ENCODE measurements around the gene CORO2A. TPM values are rescaled to one million over a fixed set of nuclear protein-coding genes. Genes with fewer than 3 reads are reported as not detected.

The CORO2A gene
- total and polyA plus RNA-seq, 2 of the 8 experiments (the other 6 are each of a cell fraction or from before 2014, with no cell fraction given): 13.7 to 27.9 TPM

GRCh38 chr9:98215271-98215670 lies 22.8 kb upstream of the CORO2A start:
- Histone ChIP-seq H2BK20ac (ENCODE audit: low read length) (no peak overlapping the region), H3K9ac (replicated peaks in 1 of 4; ENCODE audit: extremely low read depth in 1 of 4, low read depth in 3 of 4, low read length in 3 of 4) (no peak overlapping the region), H3K4me3 (ENCODE audit: extremely low read depth in 1 of 4, insufficient read depth in 2 of 4, low read depth in 3 of 4, low read length in 4 of 4) (no peak overlapping the region), H2AK5ac (ENCODE audit: low read depth, low read length) (no peak overlapping the region), H3K4me2 (ENCODE audit: insufficient read depth in 1 of 2, low read depth in 2 of 2, low read length in 2 of 2) (no peak overlapping the region), H2AFZ (ENCODE audit: low read length) (no peak overlapping the region), H4K91ac (replicated peaks; ENCODE audit: insufficient read length, low read length) (no peak overlapping the region), H3K27ac (ENCODE audit: low read depth, low read length) (no peak overlapping the region), H2BK5ac (ENCODE audit: low read depth, low read length) (no peak overlapping the region), H4K5ac (ENCODE audit: insufficient read length, low read depth, low read length) (no peak overlapping the region), H3K56ac (replicated peaks; ENCODE audit: insufficient read length, low read depth, low read length) (no peak overlapping the region), H3K79me2 (ENCODE audit: control insufficient read depth in 1 of 2, insufficient read depth in 2 of 2, low read length in 2 of 2) (no peaks in the 10 kb centered on the region), H2BK120ac (replicated peaks; ENCODE audit: low read depth, low read length) (no peak overlapping the region), H3K14ac (ENCODE audit: insufficient read length) (no peak overlapping the region), H4K20me1 (replicated peaks in 1 of 2; ENCODE audit: control insufficient read depth in 1 of 2, insufficient read depth in 2 of 2, low read length in 2 of 2) (no peaks in the 10 kb centered on the region), H3K4me1 (replicated peaks in 1 of 4; ENCODE audit: control insufficient read depth in 3 of 4, insufficient read depth in 4 of 4, low read length in 3 of 4) (peaks cover 6 to 21% (median 14%) of the 10 kb centered on the region in 4 experiments), H3K23me2 (ENCODE audit: low read depth, low read length) (no peaks in the 10 kb centered on the region), H4K8ac (ENCODE audit: extremely low read depth, insufficient read depth, low read length) (no peak overlapping the region), H3K36me3 (ENCODE audit: control insufficient read depth in 2 of 4, insufficient read depth in 4 of 4, low read length in 3 of 4) (peaks cover 0 to 2% (median 0%) of the 10 kb centered on the region in 4 experiments; a peak in 1 of 8 replicates), H3K23ac (ENCODE audit: insufficient read length) (no peak overlapping the region), H3K4ac (replicated peaks; ENCODE audit: insufficient read length, low read depth, low read length) (no peak overlapping the region), H3K9me3 (ENCODE audit: insufficient read depth in 2 of 2, low read depth in 1 of 2, low read length in 1 of 2) (no peaks in the 10 kb centered on the region), H3K79me1 (ENCODE audit: low read depth, low read length) (no peaks in the 10 kb centered on the region), H3K27me3 (replicated peaks in 1 of 4; ENCODE audit: control insufficient read depth in 3 of 4, extremely low read depth in 1 of 4, insufficient read depth in 3 of 4, low read length in 3 of 4) (no peaks in the 10 kb centered on the region), H3K18ac (ENCODE audit: extremely low read depth, low read length) (no peak overlapping the region), H2BK15ac (ENCODE audit: low read length) (no peak overlapping the region), H2BK12ac (ENCODE audit: low read depth, low read length) (no peak overlapping the region)
- DNase-seq (ENCODE audit: low read depth in 1 of 2, low spot score in 2 of 2) (no peak), FAIRE-seq (no peak)
- WGBS, 2 experiments (ENCODE audit: extremely low coverage in 1 of 2, insufficient coverage in 1 of 2, insufficient read length in 1 of 2, insufficient replicate concordance in 2 of 2, low coverage in 1 of 2, low lambda C conversion rate in 2 of 2, missing lambda C conversion rate in 1 of 2): 96% methylated on average over 5 of the region's 5 CpGs; no CpG with 5 or more reads in 1 of the 2 experiments
- TF ChIP-seq CHD1 (IDR thresholded peaks at IDR 0.05; ENCODE audit: low read depth, low read length) (no peak), TCF12 (IDR thresholded peaks at IDR 0.05; ENCODE audit: low read depth, low read length) (no peak), JUND (IDR thresholded peaks at IDR 0.05; ENCODE audit: low read length) (no peak), TAF7 (optimal IDR thresholded peaks at IDR 0.05; ENCODE audit: borderline replicate concordance, low read depth, low read length) (no peak), KDM4A (IDR thresholded peaks at IDR 0.05; ENCODE audit: low read depth, low read length, severe bottlenecking) (no peak), SIN3A (conservative IDR thresholded peaks at IDR 0.05 in 1 of 2, IDR thresholded peaks at IDR 0.05 in 1 of 2; ENCODE audit: low read depth in 1 of 2, low read length in 2 of 2) (no peak), POLR2A (IDR thresholded peaks at IDR 0.05; ENCODE audit: control extremely low read depth in 1 of 2, low read depth in 2 of 2, low read length in 2 of 2) (no peak), POU5F1 (IDR thresholded peaks at IDR 0.05; ENCODE audit: low read depth, low read length) (no peak), RFX5 (IDR thresholded peaks at IDR 0.05; ENCODE audit: borderline replicate concordance, low read depth, low read length) (no peak), SP4 (IDR thresholded peaks at IDR 0.05; ENCODE audit: low read length) (no peak)
- ChIA-PET POLR2A (ENCODE audit: partially characterized antibody) (no interaction called here), CTCF (ENCODE audit: partially characterized antibody) (interaction anchor here (0.5 to 7.6 kb wide), 19 partner anchors 10 to 322 kb away, joined by 3 to 62 read pairs (median 4); partner anchors contain the start of gene TBC1D2)
